ENCODE results near the gene DDX51.

DDX51 gene

DNA sequence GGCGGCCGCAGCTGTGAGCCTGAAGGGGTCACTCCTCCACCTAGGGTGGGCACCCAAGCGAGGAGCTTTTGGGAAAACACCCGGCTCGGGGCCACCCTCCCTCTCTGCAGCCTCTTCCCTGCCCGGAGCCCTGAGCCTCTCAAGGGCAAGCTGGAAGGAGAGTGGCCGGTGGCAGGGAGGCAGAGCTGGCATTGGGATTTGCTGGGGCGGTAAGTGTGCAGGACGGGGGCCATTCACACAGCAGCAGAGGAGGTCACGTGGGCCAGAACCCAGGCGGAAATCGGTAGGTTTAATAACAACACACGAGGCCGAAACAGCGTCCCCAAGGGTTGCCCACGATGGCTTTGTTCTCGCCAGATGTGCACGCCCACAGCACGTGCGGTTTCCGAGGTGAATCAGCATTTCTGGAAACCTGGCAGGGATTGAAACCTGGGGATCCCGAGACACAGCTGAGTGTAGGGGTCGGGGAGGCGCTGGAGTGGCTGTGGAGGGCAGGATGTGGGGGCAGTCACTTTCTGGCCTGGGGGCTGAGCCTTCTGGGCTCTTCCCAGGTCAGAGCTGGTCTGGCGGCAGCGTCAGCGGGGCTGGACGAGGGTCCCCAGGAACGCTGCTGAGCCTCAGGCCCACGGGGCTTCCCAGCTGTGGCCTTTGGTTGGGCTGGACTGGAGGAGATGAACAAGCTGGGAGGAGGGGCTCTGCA is 23.6 kb upstream of the DDX51 start:
- no peak for DNase-seq (ENCODE audit: low read depth in 1 of 2, low spot score in 1 of 2)

DNA sequence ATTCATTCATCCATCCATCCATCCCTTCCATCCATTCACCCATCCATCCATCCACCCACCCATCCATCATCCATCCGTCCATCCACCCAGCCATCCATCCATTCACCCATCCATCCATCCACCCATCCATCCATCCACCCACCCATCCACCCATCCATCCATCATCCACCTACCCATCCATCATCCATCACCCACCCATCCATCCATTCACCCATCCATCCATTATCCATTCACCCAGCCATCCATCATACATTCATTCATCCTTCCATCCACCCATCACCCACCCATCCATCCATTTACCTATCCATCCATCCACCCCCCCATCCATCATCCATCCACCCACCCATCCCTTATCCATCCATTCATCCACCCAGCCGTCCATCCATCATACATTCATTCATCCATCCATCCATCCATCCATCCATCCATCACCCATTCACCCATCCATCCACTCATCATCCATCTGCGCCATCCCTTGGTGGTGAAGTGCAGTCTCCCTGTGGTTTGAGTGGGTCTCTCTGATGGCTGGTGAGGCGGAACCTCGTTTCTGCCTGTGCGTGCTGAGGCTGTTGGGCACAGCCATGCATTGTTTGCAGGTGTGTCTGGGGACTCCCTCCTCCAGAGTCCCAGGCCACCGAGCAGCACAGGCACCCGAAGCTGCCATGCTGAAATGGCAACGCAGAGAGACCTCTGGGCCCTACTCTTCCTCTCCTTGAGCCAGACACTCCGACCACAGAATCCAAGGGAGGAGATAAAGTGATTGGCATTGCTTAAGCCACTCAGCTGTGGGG is 22.9 kb upstream of the DDX51 start:
- no peak for DNase-seq (ENCODE audit: low read depth in 1 of 2, low spot score in 1 of 2)

- DNase-seq (ENCODE audit: low read depth in 1 of 2, low spot score in 1 of 2): no peak
Observed at GRCh38 chr12:132166093-132166492, 22.0 kb upstream of the DDX51 start.

DNA sequence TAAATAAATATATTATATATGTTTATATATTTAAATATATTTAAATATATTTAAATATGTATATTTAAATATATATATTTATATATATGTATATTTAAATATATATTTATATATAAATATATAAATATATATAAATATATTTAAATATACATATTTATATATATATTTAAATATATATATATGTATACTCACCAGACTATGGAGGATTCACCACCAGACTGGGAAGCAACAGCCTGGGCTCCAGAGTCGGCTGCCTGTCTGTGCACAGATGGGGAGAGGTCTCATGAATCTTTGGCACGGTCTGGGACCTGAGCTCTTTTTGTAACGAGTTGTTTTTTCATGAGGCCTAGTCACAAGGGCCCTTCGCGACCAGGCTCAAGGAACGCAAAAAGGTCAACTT is 21.5 kb upstream of the DDX51 start:
- no peak for DNase-seq (ENCODE audit: low read depth in 1 of 2, low spot score in 1 of 2)

GRCh38 chr12:132164426-132164825 is 20.3 kb upstream of the DDX51 start:
- no peak for DNase-seq (ENCODE audit: low read depth in 1 of 2, low spot score in 1 of 2)

- DNase-seq (ENCODE audit: low read depth in 1 of 2, low spot score in 1 of 2): no peak
Observed at GRCh38 chr12:132163911-132164288, 19.8 kb upstream of the DDX51 start.

DNA sequence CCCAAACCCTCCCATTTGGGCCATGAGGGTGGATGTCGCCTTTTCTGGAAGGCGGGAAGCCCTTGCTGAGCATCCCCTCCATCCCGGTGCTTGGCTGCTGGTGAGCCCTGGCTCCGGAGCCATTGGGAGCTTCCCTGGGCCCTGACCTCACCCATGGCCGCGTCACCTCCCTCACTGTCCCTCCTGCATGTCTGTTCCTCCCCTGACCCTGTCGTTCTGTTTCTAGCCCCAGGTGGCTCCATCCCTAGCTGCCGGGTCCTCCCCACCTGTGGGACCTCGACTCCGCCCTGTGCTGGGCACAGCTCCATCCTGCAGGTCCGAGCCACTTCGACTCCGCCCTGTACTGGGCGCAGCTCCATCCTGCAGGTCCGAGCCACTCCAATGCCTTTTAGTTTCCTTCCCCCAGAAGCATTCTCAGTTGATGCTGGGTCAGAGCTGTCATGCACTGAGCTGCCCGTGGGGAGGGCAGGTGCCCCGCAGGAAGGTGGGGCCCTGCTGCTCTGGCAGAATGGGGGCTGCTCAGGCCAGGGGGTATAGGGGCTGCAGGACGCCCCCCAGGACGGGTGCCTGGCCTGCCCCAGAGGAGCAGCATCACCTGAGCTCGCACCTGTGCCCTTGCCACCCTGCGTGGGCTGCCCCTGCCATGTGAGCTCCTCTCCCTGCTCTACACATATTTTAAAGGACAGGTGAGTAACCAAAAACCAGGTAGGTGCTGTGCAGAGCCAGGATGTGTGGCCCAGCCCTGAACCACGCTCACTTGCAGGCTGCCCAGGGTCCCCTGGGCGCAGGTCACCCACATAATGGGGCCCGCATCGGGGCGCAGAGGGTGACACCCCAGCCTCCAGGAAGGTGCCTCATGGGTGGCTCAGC is 19.2 kb upstream of the DDX51 start:
- no peak for DNase-seq (ENCODE audit: low read depth in 1 of 2, low spot score in 1 of 2)

DNA sequence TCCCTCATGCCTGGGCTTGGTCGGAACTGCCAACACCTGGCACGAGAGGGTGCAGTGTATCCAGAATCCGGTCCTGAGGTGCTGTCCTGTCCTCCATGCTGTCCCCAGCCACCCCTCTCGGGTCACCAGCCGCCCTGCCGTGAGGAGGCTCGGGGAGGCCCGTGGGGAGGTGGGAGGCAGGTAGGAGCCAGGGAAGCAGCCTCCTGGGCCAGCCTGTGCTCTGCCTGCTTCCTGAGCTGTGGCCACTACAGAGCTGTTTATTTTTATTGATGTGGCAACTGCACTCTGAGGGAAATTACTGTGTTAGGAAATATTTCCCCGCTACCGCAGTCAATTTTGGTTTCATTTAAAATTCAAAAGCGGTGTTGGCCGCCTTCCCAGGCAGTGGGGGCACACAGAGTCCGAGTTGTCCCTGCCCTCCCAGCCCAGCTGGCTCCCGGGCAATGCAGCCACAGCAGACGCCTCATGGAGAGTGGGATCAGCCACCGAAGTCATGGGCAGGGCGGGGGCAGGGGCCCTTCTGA is 18.5 kb upstream of the DDX51 start:
- no peak for DNase-seq (ENCODE audit: low read depth in 1 of 2, low spot score in 1 of 2)

GRCh38 chr12:132161796-132162507 is 17.8 kb upstream of the DDX51 start:
- DNase-seq (ENCODE audit: low read depth in 1 of 2, low spot score in 1 of 2): no peak

- DNase-seq (ENCODE audit: low read depth in 1 of 2, low spot score in 1 of 2): no peak
Observed at GRCh38 chr12:132161036-132161781, 17.1 kb upstream of the DDX51 start.

- no peak for DNase-seq (ENCODE audit: low read depth in 1 of 2, low spot score in 1 of 2)
Observed at GRCh38 chr12:132160601-132161035, 16.5 kb upstream of the DDX51 start.

DNA sequence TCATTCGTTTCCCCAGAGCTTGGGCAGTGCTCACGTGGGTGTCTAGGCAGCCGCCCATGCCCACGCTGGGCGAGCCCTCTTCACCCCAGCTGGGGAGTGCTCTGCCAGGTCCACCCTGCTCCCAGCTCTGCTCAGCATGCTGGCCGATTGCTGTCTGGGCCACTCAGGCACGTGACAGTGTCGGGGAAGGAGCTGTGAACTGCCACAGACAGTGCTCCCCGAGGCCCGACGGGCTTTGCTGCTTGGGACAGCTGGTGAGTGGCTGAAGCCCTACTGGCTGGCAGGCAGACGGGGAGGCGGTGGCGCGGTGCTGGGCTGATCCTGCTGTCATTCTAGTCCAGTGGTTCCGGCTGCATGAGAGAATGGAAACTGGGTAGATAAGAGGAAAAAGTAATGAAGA is 15.9 kb upstream of the DDX51 start:
- DNase-seq (ENCODE audit: low read depth in 1 of 2, low spot score in 1 of 2): no peak

DNA sequence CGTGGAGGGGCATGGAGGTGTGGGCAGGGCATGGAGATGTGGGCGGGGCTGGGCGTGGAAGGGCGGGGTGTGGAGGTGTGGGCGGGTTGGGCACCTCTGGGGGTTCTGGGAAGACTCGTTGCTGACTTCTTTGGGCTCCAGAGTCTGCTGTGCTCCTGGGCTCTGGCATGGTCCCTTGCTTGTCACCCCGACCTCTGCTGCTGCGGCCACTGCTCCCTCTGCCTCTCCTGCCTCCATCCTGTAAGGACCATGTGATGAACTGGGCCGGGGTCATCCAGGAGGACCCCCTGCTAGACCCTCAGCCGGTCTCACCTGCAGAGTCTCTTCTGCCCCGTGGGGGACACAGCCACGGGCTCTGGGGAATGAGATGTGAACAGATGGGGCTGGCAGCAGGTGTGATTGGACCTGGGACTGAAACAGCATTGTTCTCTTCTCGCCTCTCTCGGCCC is 15.5 kb upstream of the DDX51 start:
- no peak for DNase-seq (ENCODE audit: low read depth in 1 of 2, low spot score in 1 of 2)

- DNase-seq (ENCODE audit: low read depth in 1 of 2, low spot score in 1 of 2): no peak
Observed at GRCh38 chr12:132158677-132159554, 14.8 kb upstream of the DDX51 start.

- DNase-seq (ENCODE audit: low read depth in 1 of 2, low spot score in 1 of 2): no peak
Observed at GRCh38 chr12:132157733-132158409, 13.8 kb upstream of the DDX51 start.

DNA sequence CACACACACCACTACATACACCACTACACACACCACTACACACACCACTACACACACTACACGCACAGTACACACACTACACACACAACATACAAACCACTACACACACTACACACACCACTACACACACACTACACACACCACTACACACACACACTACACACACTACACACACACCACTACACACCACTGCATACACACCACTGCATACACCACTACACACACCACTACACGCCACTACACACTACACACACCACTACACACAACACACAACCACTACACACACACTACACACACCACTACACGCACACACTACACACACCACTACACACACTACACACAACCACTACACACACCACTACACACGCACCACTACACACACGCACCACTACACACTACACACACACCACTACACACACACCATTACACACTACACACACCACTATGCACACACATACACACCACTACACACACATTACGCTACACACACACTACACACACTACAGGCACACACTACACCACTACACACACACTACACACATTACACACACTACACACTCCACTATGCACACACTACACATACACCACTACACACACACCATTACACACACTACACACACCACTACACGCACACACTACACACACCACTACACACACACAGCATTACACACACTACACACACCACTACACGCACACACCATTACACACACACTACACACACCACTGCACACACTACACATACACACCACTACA is 12.6 kb upstream of the DDX51 start:
- DNase-seq (ENCODE audit: low read depth in 1 of 2, low spot score in 1 of 2): no peak

GRCh38 chr12:132155771-132156572 is 11.9 kb upstream of the DDX51 start:
- no peak for DNase-seq (ENCODE audit: low read depth in 1 of 2, low spot score in 1 of 2)

Data from activated T-helper 1 cell treated with anti-CD3 and anti-CD28 coated beads, Interleukin-2, amount 50 U/mL, for 16 hours (primary cell).